T-helper 2 cell (primary cell): ENCODE results near the gene FBXL14.
"Not testable (repeated sequence)": the region's sequence is repeated elsewhere in the genome, so short reads cannot be mapped to it uniquely, and the experiment has no call there.

Source experiments
- DNase-seq, 5 experiments: peaks; one replicate each; pipeline versions ENCODE4 v3.0.0 to v3.0.0-alpha.2; 2012 to 2022

Gene FBXL14

GRCh38 chr12:1619159-1619558 is 24.8 kb upstream of the FBXL14 start:
- DNase-seq, result no peak

- DNase-seq, result no peak
Observed at GRCh38 chr12:1618489-1618888, 24.1 kb upstream of the FBXL14 start.

- DNase-seq, result no peak
Observed at GRCh38 chr12:1616233-1617066, 22.1 kb upstream of the FBXL14 start.

GRCh38 chr12:1614360-1614759 is 20.0 kb upstream of the FBXL14 start:
- no peak for DNase-seq

GRCh38 chr12:1613860-1614259 is 19.5 kb upstream of the FBXL14 start:
- no peak for DNase-seq

GRCh38 chr12:1611803-1612572 is 17.6 kb upstream of the FBXL14 start:
- no peak for DNase-seq

GRCh38 chr12:1610072-1610643 is 15.8 kb upstream of the FBXL14 start:
- DNase-seq, result no peak

GRCh38 chr12:1608713-1609119 is 14.3 kb upstream of the FBXL14 start:
- no peak for DNase-seq

- DNase-seq, result no peak
Observed at GRCh38 chr12:1607940-1608712, 13.7 kb upstream of the FBXL14 start.

- peak in 2 of 5 experiments; percentile 15 to 63 for DNase-seq
Observed at GRCh38 chr12:1606021-1606622, 11.7 kb upstream of the FBXL14 start.

GRCh38 chr12:1605129-1606020 is 11.0 kb upstream of the FBXL14 start:
- peak in 3 of 5 experiments; percentile 33 to 78 (median 47) for DNase-seq

- DNase-seq, result no peak
Observed at GRCh38 chr12:1604464-1604863, 10.1 kb upstream of the FBXL14 start.

- DNase-seq, result no peak
Observed at GRCh38 chr12:1603269-1603993, 9.1 kb upstream of the FBXL14 start.

GRCh38 chr12:1602706-1603105 is 8.3 kb upstream of the FBXL14 start:
- not testable (repeated sequence) for DNase-seq

- DNase-seq, result no peak
Observed at GRCh38 chr12:1598757-1599156, 4.4 kb upstream of the FBXL14 start.

GRCh38 chr12:1595690-1596347 is 1.4 kb upstream of the FBXL14 start:
- DNase-seq, result no peak

- no peak for DNase-seq
Observed at GRCh38 chr12:1595026-1595561, 713 bp upstream of the FBXL14 start.

- no peak for DNase-seq
Observed at GRCh38 chr12:1594006-1594260, 448 bp downstream of the FBXL14 start.

- peak in 4 of 5 experiments; percentile 25 to 79 (median 50) for DNase-seq
Observed at GRCh38 chr12:1593174-1594005, 991 bp downstream of the FBXL14 start.
